Kidney glomerular epithelial cell (primary cell): ENCODE results near the gene ZNF469.

Experiments used
- DNase-seq: peaks from one replicate; lab custom pipeline; 2025; lab: John Stamatoyannopoulos, UW

Gene ZNF469

DNA sequence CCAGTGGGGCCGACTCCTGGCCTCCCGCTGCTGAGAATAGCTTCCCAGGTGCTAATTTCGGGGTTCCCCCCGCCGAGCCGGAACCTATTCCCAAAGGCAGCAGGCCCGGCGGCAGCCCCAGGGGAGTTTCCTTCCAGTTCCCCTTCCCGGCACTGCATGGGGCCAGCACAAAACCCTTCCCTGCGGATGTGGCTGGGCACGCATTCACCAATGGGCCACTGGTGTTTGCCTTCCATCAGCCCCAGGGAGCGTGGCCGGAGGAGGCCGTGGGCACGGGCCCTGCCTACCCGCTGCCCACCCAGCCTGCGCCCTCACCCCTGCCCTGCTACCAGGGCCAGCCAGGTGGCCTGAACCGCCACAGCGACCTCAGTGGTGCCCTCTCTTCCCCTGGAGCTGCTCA lies 45.4 kb downstream of the ZNF469 start:
- no peak for DNase-seq

DNA sequence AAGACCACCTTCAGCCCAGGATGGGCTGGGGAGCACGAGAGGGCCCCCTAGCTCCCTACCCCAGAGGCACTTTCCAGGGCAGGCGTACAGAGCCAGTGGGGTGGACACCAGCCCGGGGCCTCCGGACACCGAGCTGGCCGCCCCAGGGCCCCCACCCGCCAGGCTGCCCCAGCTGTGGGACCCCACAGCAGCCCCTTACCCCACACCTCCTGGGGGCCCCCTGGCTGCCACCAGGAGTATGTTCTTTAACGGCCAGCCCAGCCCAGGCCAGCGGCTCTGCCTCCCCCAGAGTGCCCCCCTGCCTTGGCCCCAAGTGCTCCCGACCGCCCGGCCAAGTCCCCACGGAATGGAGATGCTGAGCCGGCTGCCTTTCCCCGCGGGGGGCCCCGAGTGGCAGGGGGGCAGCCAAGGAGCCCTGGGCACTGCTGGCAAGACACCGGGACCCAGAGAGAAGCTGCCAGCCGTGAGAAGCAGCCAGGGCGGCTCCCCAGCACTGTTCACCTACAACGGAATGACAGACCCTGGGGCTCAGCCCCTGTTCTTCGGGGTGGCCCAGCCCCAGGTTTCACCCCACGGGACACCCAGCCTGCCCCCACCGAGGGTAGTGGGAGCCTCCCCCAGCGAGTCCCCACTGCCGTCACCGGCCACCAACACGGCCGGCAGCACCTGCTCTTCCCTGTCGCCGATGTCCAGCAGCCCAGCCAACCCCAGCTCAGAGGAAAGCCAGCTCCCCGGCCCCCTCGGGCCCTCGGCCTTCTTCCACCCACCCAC lies 46.0 kb downstream of the ZNF469 start:
- no peak for DNase-seq

DNA sequence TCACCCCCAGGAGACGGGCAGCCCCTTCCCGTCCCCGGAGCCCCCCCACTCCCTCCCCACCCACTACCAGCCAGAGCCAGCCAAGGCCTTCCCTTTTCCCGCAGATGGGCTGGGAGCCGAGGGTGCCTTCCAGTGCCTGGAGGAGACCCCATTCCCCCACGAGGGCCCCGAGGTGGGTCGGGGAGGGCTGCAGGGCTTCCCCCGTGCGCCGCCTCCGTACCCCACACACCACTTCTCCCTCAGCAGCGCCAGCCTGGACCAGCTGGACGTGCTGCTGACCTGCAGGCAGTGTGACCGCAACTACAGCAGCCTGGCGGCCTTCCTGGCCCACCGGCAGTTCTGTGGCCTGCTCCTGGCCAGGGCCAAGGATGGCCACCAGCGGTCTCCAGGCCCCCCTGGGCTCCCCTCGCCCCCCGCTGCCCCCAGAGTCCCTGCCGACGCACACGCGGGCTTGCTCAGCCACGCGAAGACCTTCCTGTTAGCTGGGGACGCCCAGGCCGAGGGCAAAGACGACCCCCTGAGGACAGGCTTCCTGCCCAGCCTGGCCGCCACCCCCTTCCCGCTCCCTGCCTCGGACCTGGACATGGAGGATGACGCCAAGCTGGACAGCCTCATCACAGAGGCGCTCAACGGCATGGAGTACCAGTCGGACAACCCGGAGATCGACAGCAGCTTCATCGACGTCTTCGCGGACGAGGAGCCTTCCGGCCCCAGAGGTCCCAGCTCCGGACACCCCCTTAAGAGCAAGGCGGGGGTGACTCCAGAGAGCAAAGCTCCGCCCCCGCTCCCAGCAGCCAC lies 46.8 kb downstream of the ZNF469 start:
- no peak for DNase-seq

DNA sequence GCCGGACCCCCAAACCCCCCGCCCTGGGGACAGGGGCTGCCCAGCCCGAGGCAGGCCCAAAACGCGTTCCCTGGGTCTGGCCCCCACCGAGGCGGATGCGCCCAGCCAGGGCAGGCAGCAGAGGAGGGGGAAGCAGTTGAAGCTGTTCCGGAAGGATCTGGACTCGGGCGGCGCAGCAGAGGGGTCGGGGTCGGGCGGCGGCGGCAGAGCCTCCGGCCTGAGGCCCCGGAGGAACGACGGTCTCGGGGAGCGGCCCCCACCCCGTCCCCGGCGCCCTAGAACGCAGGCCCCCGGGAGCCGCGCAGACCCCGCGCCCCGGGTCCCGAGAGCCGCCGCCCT lies 47.4 kb downstream of the ZNF469 start:
- DNase-seq: no peak

DNA sequence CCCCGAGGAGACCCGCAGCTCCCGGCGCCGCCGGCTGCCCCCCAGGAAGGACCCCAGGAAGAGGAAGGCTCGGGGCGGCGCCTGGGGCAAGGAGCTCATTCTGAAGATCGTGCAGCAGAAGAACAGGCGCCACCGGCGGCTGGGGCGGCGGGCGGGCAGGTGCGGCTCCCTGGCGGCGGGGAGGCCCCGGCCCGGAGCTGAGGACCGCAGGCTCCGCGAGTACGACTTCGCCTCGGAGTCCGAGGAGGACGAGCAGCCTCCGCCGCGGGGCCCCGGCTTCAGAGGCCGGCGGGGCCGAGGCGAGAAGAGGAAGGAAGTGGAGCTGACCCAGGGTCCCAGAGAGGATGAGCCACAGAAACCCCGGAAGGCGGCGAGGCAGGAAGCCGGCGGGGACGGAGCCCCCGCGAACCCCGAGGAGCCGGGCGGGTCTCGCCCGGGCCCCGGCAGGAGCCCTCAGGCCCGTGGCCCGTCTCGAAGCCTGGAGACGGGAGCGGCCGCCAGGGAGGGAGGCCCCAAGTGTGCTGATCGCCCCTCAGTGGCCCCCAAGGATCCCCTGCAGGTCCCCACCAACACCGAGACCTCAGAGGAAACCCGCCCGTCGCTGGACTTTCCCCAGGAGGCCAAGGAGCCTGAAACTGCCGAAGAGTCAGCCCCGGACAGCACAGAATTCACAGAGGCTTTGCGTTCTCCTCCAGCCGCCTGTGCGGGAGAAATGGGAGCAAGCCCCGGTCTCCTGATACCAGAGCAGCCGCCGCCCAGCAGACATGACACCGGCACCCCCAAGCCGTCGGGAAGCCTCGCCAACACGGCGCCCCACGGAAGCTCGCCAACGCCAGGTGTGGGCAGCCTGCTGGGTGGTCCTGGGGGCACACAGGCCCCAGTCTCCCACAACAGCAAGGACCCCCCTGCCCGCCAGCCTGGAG lies 48.0 kb downstream of the ZNF469 start:
- DNase-seq: no peak

DNA sequence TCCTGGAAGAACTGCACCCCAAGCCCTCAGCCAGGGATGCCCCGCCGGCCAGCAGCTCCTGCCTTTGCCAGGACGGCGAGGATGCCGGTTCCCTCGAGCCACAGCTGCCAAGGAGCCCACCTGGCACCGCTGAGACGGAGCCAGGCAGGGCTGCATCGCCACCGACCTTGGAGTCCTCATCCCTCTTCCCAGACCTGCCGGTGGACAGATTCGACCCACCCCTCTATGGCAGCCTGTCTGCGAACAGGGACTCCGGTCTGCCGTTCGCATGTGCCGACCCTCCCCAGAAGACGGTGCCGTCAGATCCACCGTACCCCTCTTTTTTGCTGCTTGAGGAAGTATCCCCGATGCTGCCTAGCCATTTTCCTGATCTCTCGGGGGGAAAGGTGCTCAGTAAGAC lies 48.9 kb downstream of the ZNF469 start:
- DNase-seq: no peak

DNA sequence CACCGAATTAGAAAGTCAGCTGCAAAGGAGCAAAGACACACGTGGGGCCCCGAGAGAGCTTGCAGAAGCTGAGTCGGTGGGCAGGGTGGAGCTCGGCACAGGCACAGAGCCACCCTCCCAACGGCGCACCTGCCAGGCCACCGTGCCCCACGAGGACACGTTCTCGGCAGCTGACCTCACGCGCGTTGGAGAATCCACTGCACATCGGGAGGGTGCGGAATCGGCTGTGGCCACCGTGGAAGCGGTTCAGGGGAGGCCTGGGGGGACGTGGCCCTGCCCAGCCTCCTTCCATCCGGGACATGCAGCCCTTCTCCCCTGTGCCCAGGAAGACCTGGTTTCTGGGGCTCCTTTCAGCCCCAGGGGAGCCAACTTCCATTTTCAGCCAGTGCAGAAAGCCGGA lies 49.4 kb downstream of the ZNF469 start:
- no peak for DNase-seq
